Uterus (tissue), 4 donors: ENCODE measurements around the gene OR2A25. TPM values are rescaled to one million over a fixed set of nuclear protein-coding genes. Genes with fewer than 3 reads are reported as not detected.

Source experiments
- DNase-seq, 2 donors: peaks; one replicate each; pipeline ENCODE4 v3.0.0-alpha.2; 2019 to 2020
- H3K27ac ChIP-seq, 2 donors: fragments of 200-600 bp; sonication (generic); 1 replicate in 1 of 2; 2 replicates in 1 of 2; pipeline ENCODE4 v1.5.1; 2016 to 2018
- H3K27me3 ChIP-seq, 2 donors: fragments of 200-600 bp; sonication (generic); one replicate each; pipeline ENCODE4 v1.5.1; 2018 to 2019; ENCODE audit warnings: control low read depth in 1 of 2
- H3K36me3 ChIP-seq, 2 donors: fragments of 200-600 bp; sonication (generic); one replicate each; pipeline ENCODE4 v1.5.1; 2019; ENCODE audit warnings: control low read depth in 1 of 2
- H3K4me1 ChIP-seq, 2 donors: fragments of 200-600 bp; sonication (generic); one replicate each; pipeline ENCODE4 v1.5.1; 2018 to 2019; ENCODE audit warnings: control low read depth in 1 of 2
- H3K4me3 ChIP-seq, 2 donors: fragments of 200-600 bp; sonication (generic); 1 replicate in 1 of 2; 2 replicates in 1 of 2; pipeline ENCODE4 v1.5.1; 2018 to 2019; ENCODE audit warnings: mild to moderate bottlenecking in 1 of 2
- H3K9me3 ChIP-seq, 2 donors: fragments of 200-600 bp; sonication (generic); one replicate each; pipeline ENCODE4 v1.5.1; 2019; ENCODE audit warnings: control low read depth in 1 of 2
- POLR2A ChIP-seq, 2 donors: fragments of 450-650 bp; IDR thresholded peaks; one replicate each; pipeline ENCODE4 v1.6.1; 2016; ENCODE audit warnings: antibody characterized with exemption in 2 of 2, mild to moderate bottlenecking in 1 of 2, moderate library complexity in 1 of 2
- intact Hi-C: fragments of 100-400 bp; cut with DNase I; formaldehyde crosslinking; loops from one replicate; pipeline ENCODE4 v1.15.1; 2023; ENCODE audit warnings: low total_unique reads
- total RNA-seq, 4 donors: library from RNA; depleted of rRNA in 3 of 4; stranded (reverse); fragments of >200 nt in 3 of 4; gene quantifications; one replicate each; pipeline versions ENCODE4 v1.1.0 to v1.2.4, GENCODE V29; 2014 to 2023
- TF ChIP-seq, protein P1 (sequence below), 4 experiments: fragments of 200-600 bp in 2 of 4; fragments of 450-650 bp in 2 of 4; sonication (generic) in 2 of 4; IDR thresholded peaks; one replicate each; pipeline ENCODE4 v1.5.1; 2016 to 2019; ENCODE audit warnings: antibody characterized with exemption in 4 of 4, mild to moderate bottlenecking in 2 of 4, moderate library complexity in 1 of 4
- donor health status: DM: yes; HTN: yes; CAD: no.

OR2A25 gene, protein sequence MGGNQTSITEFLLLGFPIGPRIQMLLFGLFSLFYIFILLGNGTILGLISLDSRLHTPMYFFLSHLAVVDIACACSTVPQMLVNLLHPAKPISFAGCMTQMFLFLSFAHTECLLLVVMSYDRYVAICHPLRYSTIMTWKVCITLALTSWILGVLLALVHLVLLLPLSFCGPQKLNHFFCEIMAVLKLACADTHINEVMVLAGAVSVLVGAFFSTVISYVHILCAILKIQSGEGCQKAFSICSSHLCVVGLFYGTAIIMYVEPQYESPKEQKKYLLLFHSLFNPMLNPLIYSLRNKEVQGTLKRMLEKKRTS
- not detected for total RNA-seq

DNA sequence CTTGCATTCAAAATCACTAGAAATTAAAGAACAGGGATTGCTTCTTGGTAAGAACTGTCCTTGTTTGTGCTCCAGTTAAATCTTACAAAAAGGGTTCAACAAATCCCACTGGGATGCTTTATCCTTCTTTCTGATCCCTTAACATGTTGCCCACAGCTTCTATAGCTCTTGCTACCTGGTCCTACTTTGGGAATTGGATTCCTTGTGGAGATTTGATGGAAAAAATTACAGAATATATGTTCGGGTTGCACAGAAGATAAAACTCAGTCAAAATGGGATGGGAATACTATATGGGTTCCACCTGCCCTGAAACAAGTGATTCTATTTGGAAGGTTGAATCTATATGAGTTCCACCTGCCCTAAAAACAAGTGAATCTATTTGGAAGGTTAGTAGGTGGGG is at the start of gene OR2A25:
Gene OR2A25, plus strand, starts transcription at position 301 of the 400 bp plus-strand sequence. CDS start 4,409 bp downstream, outside the sequence.
- DNase-seq, result no peak
- H3K27me3 ChIP-seq, result no peaks in the 10 kb centered on the region
- H3K4me3 ChIP-seq, result no peak within 1 kb of the TSS
- H3K9me3 ChIP-seq, result no peaks in the 10 kb centered on the region
- intact Hi-C loops, result no loop called here
- TF ChIP-seq POLR2A (IDR thresholded peaks at IDR 0.05), result no peak
- TF ChIP-seq, protein P1, sequence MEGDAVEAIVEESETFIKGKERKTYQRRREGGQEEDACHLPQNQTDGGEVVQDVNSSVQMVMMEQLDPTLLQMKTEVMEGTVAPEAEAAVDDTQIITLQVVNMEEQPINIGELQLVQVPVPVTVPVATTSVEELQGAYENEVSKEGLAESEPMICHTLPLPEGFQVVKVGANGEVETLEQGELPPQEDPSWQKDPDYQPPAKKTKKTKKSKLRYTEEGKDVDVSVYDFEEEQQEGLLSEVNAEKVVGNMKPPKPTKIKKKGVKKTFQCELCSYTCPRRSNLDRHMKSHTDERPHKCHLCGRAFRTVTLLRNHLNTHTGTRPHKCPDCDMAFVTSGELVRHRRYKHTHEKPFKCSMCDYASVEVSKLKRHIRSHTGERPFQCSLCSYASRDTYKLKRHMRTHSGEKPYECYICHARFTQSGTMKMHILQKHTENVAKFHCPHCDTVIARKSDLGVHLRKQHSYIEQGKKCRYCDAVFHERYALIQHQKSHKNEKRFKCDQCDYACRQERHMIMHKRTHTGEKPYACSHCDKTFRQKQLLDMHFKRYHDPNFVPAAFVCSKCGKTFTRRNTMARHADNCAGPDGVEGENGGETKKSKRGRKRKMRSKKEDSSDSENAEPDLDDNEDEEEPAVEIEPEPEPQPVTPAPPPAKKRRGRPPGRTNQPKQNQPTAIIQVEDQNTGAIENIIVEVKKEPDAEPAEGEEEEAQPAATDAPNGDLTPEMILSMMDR (IDR thresholded peaks at IDR 0.05), result no peak
- H3K4me1 ChIP-seq, result no peaks in the 10 kb centered on the region
- H3K36me3 ChIP-seq, result no peaks in the 10 kb centered on the region
- no peak within 1 kb of the TSS for H3K27ac ChIP-seq

DNA sequence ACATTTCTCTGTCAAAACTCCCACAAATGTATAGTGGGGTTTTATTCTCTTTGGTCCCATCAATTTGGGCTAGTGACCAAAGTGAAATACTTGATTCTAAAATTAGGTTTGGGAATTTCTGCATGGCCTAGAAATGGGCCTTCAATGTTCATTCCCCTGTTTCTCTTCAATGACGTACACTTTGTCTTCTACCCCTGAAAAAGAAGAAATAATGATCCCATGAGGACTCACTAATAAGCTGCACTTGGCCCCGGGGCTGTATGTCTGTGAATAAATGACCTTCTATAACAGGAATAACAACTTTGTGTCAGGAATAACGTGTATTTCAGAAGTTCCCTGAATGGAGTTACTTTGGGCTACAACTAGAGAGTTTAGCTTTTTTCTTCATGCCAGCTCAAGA is 49.3 kb upstream of the OR2A25 start:
- Histone ChIP-seq H3K4me3 (no peak overlapping the region), H3K27ac (peak overlapping the region in 1 of 2 donors; percentile 15), H3K27me3 (no peaks in the 10 kb centered on the region), H3K4me1 (no peaks in the 10 kb centered on the region), H3K36me3 (no peaks in the 10 kb centered on the region), H3K9me3 (no peaks in the 10 kb centered on the region)
- intact Hi-C loops, result no loop called here
- no peak for TF ChIP-seq POLR2A (IDR thresholded peaks at IDR 0.05)
- TF ChIP-seq, protein P1 (IDR thresholded peaks at IDR 0.05), result no peak
- no peak for DNase-seq

DNA sequence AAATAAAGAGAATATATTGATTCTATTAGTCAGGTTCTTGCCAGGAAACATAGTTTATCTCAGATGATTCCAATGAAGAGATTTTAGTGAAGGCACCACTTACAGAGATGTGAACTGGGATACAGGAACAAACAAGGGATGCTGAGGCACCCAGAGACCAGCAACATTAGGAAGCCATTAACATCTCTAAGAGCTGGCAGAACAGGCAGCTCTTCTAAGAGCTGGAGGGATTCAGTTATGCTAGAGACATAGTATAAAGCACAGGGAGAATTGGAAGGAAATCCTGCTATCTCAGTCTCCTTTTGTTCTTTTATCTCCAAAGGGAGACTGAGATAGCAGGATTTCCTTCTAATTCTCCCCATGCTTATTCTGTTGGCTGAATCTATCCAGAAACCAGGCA is 47.4 kb upstream of the OR2A25 start:
- Histone ChIP-seq H3K4me3 (no peak overlapping the region), H3K4me1 (no peaks in the 10 kb centered on the region), H3K27me3 (no peaks in the 10 kb centered on the region), H3K9me3 (no peaks in the 10 kb centered on the region), H3K27ac (no peak overlapping the region), H3K36me3 (no peaks in the 10 kb centered on the region)
- TF ChIP-seq, protein P1 (IDR thresholded peaks at IDR 0.05), result no peak
- TF ChIP-seq POLR2A (IDR thresholded peaks at IDR 0.05), result no peak
- no peak for DNase-seq
- intact Hi-C loops, result no loop called here

DNA sequence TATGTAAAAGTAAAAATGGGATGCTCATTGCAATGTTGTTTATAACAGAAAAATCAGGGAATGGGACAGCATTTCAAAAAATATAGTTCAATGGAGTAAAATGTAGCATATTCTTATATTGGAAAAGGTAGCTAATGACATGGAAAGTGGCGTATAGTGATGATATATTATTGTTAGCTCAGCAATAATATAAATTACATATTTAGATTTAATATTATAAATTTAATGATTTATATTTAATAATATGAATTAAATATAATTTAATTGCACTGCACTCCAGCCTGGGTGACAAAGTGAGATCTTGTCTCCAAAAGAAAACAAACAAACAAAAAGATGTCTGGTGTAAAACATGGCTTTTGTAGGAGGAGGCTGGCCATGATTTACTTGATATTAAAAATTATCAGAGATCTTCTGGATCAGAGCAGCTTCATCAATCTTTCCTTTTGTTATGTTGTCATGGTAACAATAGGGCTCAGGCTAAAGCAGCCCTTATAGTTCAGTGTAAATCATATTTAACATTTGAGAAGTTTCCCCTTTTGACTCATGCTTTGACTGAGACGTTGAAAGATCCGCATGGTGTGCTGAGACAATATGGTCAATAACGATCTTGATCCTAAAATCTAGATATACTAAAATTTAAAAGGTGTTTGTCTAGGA is 46.3 kb upstream of the OR2A25 start:
- H3K36me3 ChIP-seq, result no peaks in the 10 kb centered on the region
- TF ChIP-seq, protein P1 (IDR thresholded peaks at IDR 0.05), result no peak
- no peak for TF ChIP-seq POLR2A (IDR thresholded peaks at IDR 0.05)
- no peaks in the 10 kb centered on the region for H3K27me3 ChIP-seq
- no peak for DNase-seq
- H3K27ac ChIP-seq, result no peak overlapping the region
- intact Hi-C loops, result no loop called here
- H3K4me3 ChIP-seq, result no peak overlapping the region
- no peaks in the 10 kb centered on the region for H3K4me1 ChIP-seq
- no peaks in the 10 kb centered on the region for H3K9me3 ChIP-seq

DNA sequence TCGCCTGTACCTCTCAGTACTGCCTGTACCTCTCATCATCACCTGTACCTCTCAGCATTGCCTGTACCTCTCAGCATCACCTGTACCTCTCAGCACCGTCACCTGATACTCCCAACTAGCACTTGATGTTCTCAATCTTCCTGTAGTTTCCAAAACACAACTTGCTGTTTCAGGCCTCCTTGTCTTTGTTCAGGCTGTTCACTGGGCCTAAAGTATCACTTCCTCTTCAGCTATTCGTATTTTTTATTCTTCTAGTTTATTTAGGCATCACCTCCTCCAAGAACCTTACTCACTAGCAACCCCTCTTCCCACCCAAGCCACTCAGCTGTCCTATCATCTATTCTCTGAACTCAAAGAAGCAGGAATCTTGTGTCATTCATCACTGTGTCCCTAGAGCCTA is 45.4 kb upstream of the OR2A25 start:
- no peak for DNase-seq
- intact Hi-C loops, result no loop called here
- Histone ChIP-seq H3K27ac (no peak overlapping the region), H3K4me1 (no peaks in the 10 kb centered on the region), H3K9me3 (no peaks in the 10 kb centered on the region), H3K36me3 (no peaks in the 10 kb centered on the region), H3K27me3 (no peaks in the 10 kb centered on the region), H3K4me3 (no peak overlapping the region)
- no peak for TF ChIP-seq POLR2A (IDR thresholded peaks at IDR 0.05)
- TF ChIP-seq, protein P1 (IDR thresholded peaks at IDR 0.05), result no peak
